Neuronal stem cell (in vitro differentiated cells): ENCODE data around the gene TMEM33.

ENCODE experiments used
- DNase-seq: peaks from one replicate; pipeline ENCODE4 v3.0.0-alpha.2; 2013; ENCODE audit warnings: low spot score
- H2AFZ ChIP-seq: one replicate; pipeline ENCODE4 v1.6.1; 2013; ENCODE audit warnings: mild to moderate bottlenecking, low read length, inconsistent platforms
- H2AK5ac ChIP-seq: 2 replicates; pipeline ENCODE4 v1.6.1; 2013; ENCODE audit warnings: low read depth, mild to moderate bottlenecking, inconsistent platforms, low read length, moderate library complexity, mixed read lengths
- H2BK120ac ChIP-seq: 2 replicates; pipeline ENCODE4 v1.6.1; 2013; ENCODE audit warnings: low read depth, mild to moderate bottlenecking, inconsistent platforms, low read length, moderate library complexity, mixed read lengths
- H2BK12ac ChIP-seq: one replicate; pipeline ENCODE4 v1.6.1; 2013; ENCODE audit warnings: low read length, inconsistent platforms
- H2BK15ac ChIP-seq: 2 replicates; pipeline ENCODE4 v1.6.1; 2013; ENCODE audit warnings: mild to moderate bottlenecking, low read length, inconsistent platforms, mixed read lengths
- H2BK5ac ChIP-seq: one replicate; pipeline ENCODE4 v1.6.1; 2013; ENCODE audit warnings: inconsistent platforms, mild to moderate bottlenecking, low read length, moderate library complexity
- H3K14ac ChIP-seq: one replicate; pipeline ENCODE4 v1.6.1; 2013; ENCODE audit warnings: low read length, inconsistent platforms
- H3K18ac ChIP-seq: 2 replicates; pipeline ENCODE4 v1.6.1; 2013; ENCODE audit warnings: low read length, inconsistent platforms
- H3K23ac ChIP-seq: 2 replicates; pipeline ENCODE4 v1.6.1; 2013; ENCODE audit warnings: low read depth, mild to moderate bottlenecking, mixed read lengths, low read length, inconsistent platforms; ENCODE audit not compliant: poor library complexity
- H3K27ac ChIP-seq: replicated peaks from 3 replicates; pipeline ENCODE4 v1.5.1; 2013; ENCODE audit warnings: low read length, inconsistent platforms
- H3K27me3 ChIP-seq, 3 experiments: 2 replicates each; pipeline ENCODE4 v1.6.1; 2013; ENCODE audit warnings: low read length in 3 of 3, mild to moderate bottlenecking in 2 of 3, inconsistent platforms in 1 of 3, low read depth in 1 of 3, mixed read lengths in 1 of 3, moderate library complexity in 1 of 3; ENCODE audit not compliant: control insufficient read depth in 3 of 3, insufficient read depth in 3 of 3
- H3K36me3 ChIP-seq, 2 donors: replicated peaks in 1 of 2; 2 replicates each; pipeline ENCODE4 v1.6.1; 2013; ENCODE audit warnings: low read length in 2 of 2; ENCODE audit not compliant: control insufficient read depth in 2 of 2, insufficient read depth in 2 of 2
- H3K4ac ChIP-seq: 2 replicates; pipeline ENCODE4 v1.6.1; 2013; ENCODE audit warnings: inconsistent platforms, mild to moderate bottlenecking, low read length, moderate library complexity
- H3K4me1 ChIP-seq, 2 donors: 1 replicate in 1 of 2; 2 replicates in 1 of 2; pipeline ENCODE4 v1.6.1; 2013; ENCODE audit warnings: low read length in 2 of 2, low read depth in 1 of 2; ENCODE audit not compliant: control insufficient read depth in 2 of 2, insufficient read depth in 1 of 2
- H3K4me2 ChIP-seq: one replicate; pipeline ENCODE4 v1.6.1; 2013; ENCODE audit warnings: mild to moderate bottlenecking, low read length, inconsistent platforms; ENCODE audit not compliant: insufficient read depth, poor library complexity, severe bottlenecking
- H3K4me3 ChIP-seq, 2 donors: 2 replicates each; pipeline ENCODE4 v1.5.1; 2013; ENCODE audit warnings: low read length in 2 of 2, mild to moderate bottlenecking in 2 of 2, inconsistent platforms in 1 of 2, moderate library complexity in 1 of 2
- H3K79me1 ChIP-seq: one replicate; pipeline ENCODE4 v1.6.1; 2013; ENCODE audit warnings: low read depth, mild to moderate bottlenecking, inconsistent platforms, low read length, moderate library complexity
- H3K9ac ChIP-seq: one replicate; pipeline ENCODE4 v1.6.1; 2013; ENCODE audit warnings: mild to moderate bottlenecking, low read depth, low read length, inconsistent platforms; ENCODE audit not compliant: poor library complexity
- H3K9me3 ChIP-seq, 2 donors: replicated peaks in 1 of 2; 2 replicates each; pipeline versions ENCODE3 to v1.6.1; 2013; ENCODE audit warnings: low read length in 2 of 2, mild to moderate bottlenecking in 2 of 2, inconsistent platforms in 1 of 2, low read depth in 1 of 2, mixed read lengths in 1 of 2, moderate library complexity in 1 of 2; ENCODE audit not compliant: control insufficient read depth in 2 of 2, insufficient read depth in 1 of 2
- H4K8ac ChIP-seq: one replicate; pipeline ENCODE4 v1.6.1; 2013; ENCODE audit warnings: low read depth, mild to moderate bottlenecking, inconsistent platforms, low read length, moderate library complexity
- H4K91ac ChIP-seq: one replicate; pipeline ENCODE4 v1.6.1; 2013; ENCODE audit warnings: low read length, low read depth, mild to moderate bottlenecking, inconsistent platforms; ENCODE audit not compliant: poor library complexity
- WGBS, 2 donors: extraction: QIAGEN DNeasy Blood & Tissue Kit; methylation state at CpG; one replicate each; pipeline ENCODE4 v1.1.7; 2013; ENCODE audit warnings: missing lambda C conversion rate in 2 of 2, mixed read lengths in 1 of 2; ENCODE audit not compliant: insufficient read length in 2 of 2, insufficient replicate concordance in 1 of 2; ENCODE audit errors: extremely low coverage in 2 of 2; 5-methylcytosine and 5-hydroxymethylcytosine counted together

Gene TMEM33

DNA sequence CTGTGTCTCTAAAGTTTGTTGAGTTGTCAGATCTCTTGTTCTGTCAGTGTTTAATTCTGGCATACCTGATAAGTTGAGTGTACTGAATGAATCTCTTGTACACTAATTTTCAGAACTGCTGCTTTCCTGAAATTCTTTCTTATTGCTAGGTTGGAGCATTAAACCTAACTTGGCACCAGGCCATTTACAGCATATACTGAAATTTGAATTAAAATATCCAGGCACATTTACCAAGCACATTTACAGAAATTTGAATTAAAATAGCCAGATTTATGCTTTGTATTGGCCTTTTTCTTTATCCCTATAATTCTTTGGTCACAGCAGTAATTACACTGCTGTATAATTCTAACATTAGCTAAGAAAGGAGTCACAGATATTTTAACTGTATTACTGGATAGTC is 8.9 kb downstream of the TMEM33 start:
- Histone ChIP-seq H3K79me1 (peaks cover under 1% of the 10 kb centered on the region), H2AFZ (no peak overlapping the region), H3K4me3 (no peak overlapping the region), H3K4me1 (no peaks in the 10 kb centered on the region), H2BK15ac (no peak overlapping the region), H3K36me3 (peaks cover 1 to 94% of the 10 kb centered on the region in 2 donors), H4K8ac (no peak overlapping the region), H4K91ac (no peak overlapping the region), H3K27me3 (no peaks in the 10 kb centered on the region), H3K4me2 (no peak overlapping the region), H3K9ac (no peak overlapping the region), H2BK120ac (no peak overlapping the region), H3K18ac (no peak overlapping the region), H3K23ac (no peak overlapping the region), H3K4ac (no peak overlapping the region), H3K27ac (no peak overlapping the region), H2BK5ac (no peak overlapping the region), H2AK5ac (no peak overlapping the region), H3K9me3 (no peaks in the 10 kb centered on the region), H2BK12ac (no peak overlapping the region), H3K14ac (no peak overlapping the region)
- no peak for DNase-seq

DNA sequence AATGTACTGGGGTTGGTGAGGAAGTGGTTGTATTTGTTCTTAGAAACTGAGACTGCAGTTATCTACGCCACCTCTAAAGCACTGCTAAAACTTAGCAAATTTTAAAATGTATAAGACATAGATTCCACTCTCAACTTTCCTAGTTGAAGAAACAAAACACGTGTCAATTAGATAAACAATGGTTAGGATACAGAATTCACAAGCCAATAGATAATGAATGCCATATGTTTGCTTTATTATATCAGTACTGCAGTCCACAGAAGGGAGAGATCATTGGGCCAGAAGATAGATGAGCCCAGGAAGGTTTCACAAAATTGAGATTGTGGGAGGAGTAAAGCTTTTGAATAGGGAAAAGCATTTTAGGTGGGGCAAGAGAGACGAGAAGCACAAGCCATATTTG is 14.3 kb downstream of the TMEM33 start:
- Histone ChIP-seq H2AK5ac (no peak overlapping the region), H3K9me3 (no peaks in the 10 kb centered on the region), H2BK15ac (no peak overlapping the region)

DNA sequence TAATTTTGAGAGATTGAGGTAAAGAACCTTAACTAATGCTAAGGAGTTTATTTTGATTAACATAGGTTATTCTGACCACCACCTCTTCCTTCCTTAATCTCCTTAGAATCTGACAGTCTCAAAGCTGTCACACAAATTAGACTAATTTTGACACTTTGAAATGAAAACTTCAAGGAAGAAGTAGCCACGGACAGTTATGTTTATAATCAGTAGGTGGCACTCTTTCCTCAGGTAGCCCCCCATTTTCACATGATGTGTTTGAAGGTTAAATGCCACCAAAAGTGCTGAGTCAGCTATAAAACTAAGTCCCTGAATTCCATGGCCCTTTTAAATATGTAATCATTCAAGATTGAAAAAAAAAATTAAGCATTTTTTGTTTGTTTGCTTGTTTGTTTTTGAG is 22.4 kb downstream of the TMEM33 start:
- no peak overlapping the region for H4K91ac ChIP-seq
- peak; percentile 9 for DNase-seq
- no peak overlapping the region for H3K14ac ChIP-seq
- H3K36me3 ChIP-seq, result peaks cover 3 to 44% of the 10 kb centered on the region in 2 donors
- H3K9me3 ChIP-seq, result no peaks in the 10 kb centered on the region
- no peak overlapping the region for H2BK5ac ChIP-seq
- H3K4ac ChIP-seq, result no peak overlapping the region
- no peaks in the 10 kb centered on the region for H3K79me1 ChIP-seq
- no CpG with 5 or more reads among the region's 1 CpG for WGBS, 2 donors
- H2BK120ac ChIP-seq, result no peak overlapping the region
- no peak overlapping the region for H3K4me3 ChIP-seq
- no peak overlapping the region for H3K23ac ChIP-seq
- no peak overlapping the region for H3K4me2 ChIP-seq
- no peak overlapping the region for H2AK5ac ChIP-seq
- H2BK12ac ChIP-seq, result no peak overlapping the region
- no peak overlapping the region for H3K18ac ChIP-seq
- no peak overlapping the region for H4K8ac ChIP-seq
- H3K9ac ChIP-seq, result no peak overlapping the region
- no peaks in the 10 kb centered on the region for H3K27me3 ChIP-seq
- no peak overlapping the region for H2BK15ac ChIP-seq
- no peaks in the 10 kb centered on the region for H3K4me1 ChIP-seq
- H3K27ac ChIP-seq, result no peak overlapping the region
- H2AFZ ChIP-seq, result no peak overlapping the region

More for the DNA sequence above, 14.3 kb downstream of the TMEM33 start:
- no peak overlapping the region for H4K91ac ChIP-seq
- no peak overlapping the region for H3K4me2 ChIP-seq
- no CpG with 5 or more reads among the region's 3 CpGs for WGBS, 2 donors
- H3K4me3 ChIP-seq, result no peak overlapping the region
- no peak overlapping the region for H3K18ac ChIP-seq
- H3K9ac ChIP-seq, result no peak overlapping the region
- H3K27ac ChIP-seq, result no peak overlapping the region
- DNase-seq, result no peak
- H2BK120ac ChIP-seq, result no peak overlapping the region
- H2BK12ac ChIP-seq, result no peak overlapping the region
- no peaks in the 10 kb centered on the region for H3K79me1 ChIP-seq
- H3K4me1 ChIP-seq, result no peaks in the 10 kb centered on the region
- no peak overlapping the region for H2AFZ ChIP-seq
- no peak overlapping the region for H3K4ac ChIP-seq
- no peak overlapping the region for H3K14ac ChIP-seq
- no peak overlapping the region for H2BK5ac ChIP-seq
- H4K8ac ChIP-seq, result no peak overlapping the region
- H3K36me3 ChIP-seq, result peaks cover 8 to 97% of the 10 kb centered on the region in 2 donors
- no peak overlapping the region for H3K23ac ChIP-seq
- H3K27me3 ChIP-seq, result no peaks in the 10 kb centered on the region

DNA sequence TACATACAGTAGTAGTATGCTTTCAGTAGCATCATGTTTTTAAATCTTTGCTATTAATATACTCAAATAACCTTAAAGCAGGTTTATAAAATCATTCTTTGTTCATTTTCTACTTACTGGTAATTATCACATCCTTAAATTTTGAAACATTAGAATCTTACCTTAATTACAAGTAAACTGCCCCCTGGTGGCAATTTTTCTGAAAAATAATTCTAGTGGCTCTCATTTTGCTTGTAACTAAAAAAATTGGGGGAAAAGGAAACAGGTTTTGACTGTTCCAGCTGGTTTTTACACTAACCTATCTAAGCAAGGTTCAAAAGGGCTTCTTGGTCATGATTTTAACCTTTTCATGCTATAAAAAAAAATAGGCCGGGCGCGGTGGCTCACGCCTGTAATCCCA is 27.9 kb downstream of the TMEM33 start:
- H2BK15ac ChIP-seq, result no peak overlapping the region
- WGBS, 2 donors, result no CpG with 5 or more reads among the region's 4 CpGs

More for the DNA sequence above, 27.9 kb downstream of the TMEM33 start:
- Histone ChIP-seq H2BK12ac (no peak overlapping the region), H2AK5ac (no peak overlapping the region), H3K14ac (no peak overlapping the region), H3K4me2 (no peak overlapping the region), H3K27me3 (no peaks in the 10 kb centered on the region), H4K8ac (no peak overlapping the region), H3K4me1 (no peaks in the 10 kb centered on the region), H4K91ac (no peak overlapping the region), H2AFZ (no peak overlapping the region), H3K4ac (no peak overlapping the region), H3K23ac (no peak overlapping the region), H3K36me3 (no peaks in the 10 kb centered on the region), H2BK5ac (no peak overlapping the region), H3K27ac (no peak overlapping the region), H3K79me1 (no peaks in the 10 kb centered on the region), H3K4me3 (no peak overlapping the region), H2BK120ac (no peak overlapping the region), H3K18ac (no peak overlapping the region), H3K9ac (no peak overlapping the region), H3K9me3 (no peaks in the 10 kb centered on the region)
- no peak for DNase-seq
